Suprapubic skin (tissue), 4 donors: Measurements from ENCODE around the gene PITPNM3. TPM values are rescaled to one million over a fixed set of nuclear protein-coding genes. Genes with fewer than 3 reads are reported as not detected.

Experiments
- DNase-seq, 2 donors: peaks; one replicate each; pipeline ENCODE4 v3.0.0-alpha.2; 2019; ENCODE audit warnings: low spot score in 2 of 2
- H3K27ac ChIP-seq: fragments of 200-600 bp; sonication (generic); one replicate; pipeline ENCODE4 v1.5.1; 2019
- H3K27me3 ChIP-seq: fragments of 200-600 bp; sonication (generic); one replicate; pipeline ENCODE4 v1.5.1; 2019
- H3K36me3 ChIP-seq: fragments of 200-600 bp; sonication (generic); one replicate; pipeline ENCODE4 v1.5.1; 2019
- H3K4me1 ChIP-seq: fragments of 200-600 bp; sonication (generic); one replicate; pipeline ENCODE4 v1.5.1; 2019
- H3K4me3 ChIP-seq: fragments of 200-600 bp; sonication (generic); one replicate; pipeline ENCODE4 v1.5.1; 2019; ENCODE audit warnings: mild to moderate bottlenecking
- H3K9me3 ChIP-seq: fragments of 200-600 bp; sonication (generic); one replicate; pipeline ENCODE4 v1.5.1; 2019
- EP300 ChIP-seq: sonication (generic); formaldehyde crosslinking; IDR thresholded peaks from one replicate; pipeline ENCODE4 v1.6.1; 2017; ENCODE audit warnings: antibody characterized with exemption
- POLR2A ChIP-seq, 2 donors: fragments of 450-650 bp; IDR thresholded peaks; one replicate each; pipeline ENCODE4 v1.6.1; 2017; ENCODE audit warnings: antibody characterized with exemption in 2 of 2, mild to moderate bottlenecking in 2 of 2, moderate library complexity in 2 of 2
- POLR2AphosphoS5 ChIP-seq, 3 donors: sonication (generic); formaldehyde crosslinking; IDR thresholded peaks; one replicate each; pipeline ENCODE4 v1.6.1; 2017; ENCODE audit warnings: antibody characterized with exemption in 3 of 3
- WGBS: methylation state at CpG from one replicate; pipeline ENCODE4 v1.1.5; 2018; 5-methylcytosine and 5-hydroxymethylcytosine counted together
- total RNA-seq, 4 donors: library from RNA; depleted of rRNA; stranded (reverse); fragments of >200 nt; gene quantifications; one replicate each; pipeline ENCODE4 v1.1.0, GENCODE V29; 2016
- TF ChIP-seq, protein P1 (sequence below), 2 donors: fragments of 200-600 bp in 1 of 2; fragments of 450-650 bp in 1 of 2; sonication (generic) in 1 of 2; IDR thresholded peaks; one replicate each; pipeline ENCODE4 v1.5.1; 2016 to 2019; ENCODE audit warnings: antibody characterized with exemption in 2 of 2, mild to moderate bottlenecking in 1 of 2, moderate library complexity in 1 of 2

PITPNM3 gene
- total RNA-seq, 4 donors from 2014 or later, result 16.4 to 31.1 (median 19.2) TPM

DNA sequence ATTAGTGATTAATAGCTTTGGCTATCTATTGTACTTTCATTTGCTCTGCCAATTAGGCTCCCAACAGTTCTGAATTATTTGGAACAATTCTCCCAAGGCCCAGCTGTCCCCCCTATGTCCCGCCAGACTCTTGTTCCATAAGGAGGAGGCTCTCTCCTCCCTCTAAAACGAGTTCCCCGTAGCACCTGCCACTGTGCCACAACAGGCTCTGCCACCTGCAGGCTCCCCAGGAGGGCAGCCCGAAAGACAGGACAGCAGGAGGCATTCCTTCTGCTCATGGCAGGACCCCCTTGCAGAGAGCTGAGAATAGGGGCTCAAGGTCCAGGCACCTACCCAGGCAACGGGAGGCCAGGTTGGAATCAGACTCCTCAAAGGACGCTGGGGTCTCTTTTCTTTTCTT is 9.0 kb downstream of the PITPNM3 start:
- Histone ChIP-seq H3K27ac (no peak overlapping the region), H3K36me3 (no peaks in the 10 kb centered on the region), H3K4me1 (peaks cover 52% of the 10 kb centered on the region), H3K27me3 (no peaks in the 10 kb centered on the region), H3K9me3 (no peaks in the 10 kb centered on the region), H3K4me3 (no peak overlapping the region)
- WGBS, result 78% methylated on average over 6 of the region's 6 CpGs
- no peak for DNase-seq
- TF ChIP-seq POLR2AphosphoS5 (IDR thresholded peaks at IDR 0.05), result no peak
- TF ChIP-seq, protein P1, sequence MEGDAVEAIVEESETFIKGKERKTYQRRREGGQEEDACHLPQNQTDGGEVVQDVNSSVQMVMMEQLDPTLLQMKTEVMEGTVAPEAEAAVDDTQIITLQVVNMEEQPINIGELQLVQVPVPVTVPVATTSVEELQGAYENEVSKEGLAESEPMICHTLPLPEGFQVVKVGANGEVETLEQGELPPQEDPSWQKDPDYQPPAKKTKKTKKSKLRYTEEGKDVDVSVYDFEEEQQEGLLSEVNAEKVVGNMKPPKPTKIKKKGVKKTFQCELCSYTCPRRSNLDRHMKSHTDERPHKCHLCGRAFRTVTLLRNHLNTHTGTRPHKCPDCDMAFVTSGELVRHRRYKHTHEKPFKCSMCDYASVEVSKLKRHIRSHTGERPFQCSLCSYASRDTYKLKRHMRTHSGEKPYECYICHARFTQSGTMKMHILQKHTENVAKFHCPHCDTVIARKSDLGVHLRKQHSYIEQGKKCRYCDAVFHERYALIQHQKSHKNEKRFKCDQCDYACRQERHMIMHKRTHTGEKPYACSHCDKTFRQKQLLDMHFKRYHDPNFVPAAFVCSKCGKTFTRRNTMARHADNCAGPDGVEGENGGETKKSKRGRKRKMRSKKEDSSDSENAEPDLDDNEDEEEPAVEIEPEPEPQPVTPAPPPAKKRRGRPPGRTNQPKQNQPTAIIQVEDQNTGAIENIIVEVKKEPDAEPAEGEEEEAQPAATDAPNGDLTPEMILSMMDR (IDR thresholded peaks at IDR 0.05), result no peak
- TF ChIP-seq EP300, result no peak
- TF ChIP-seq POLR2A (IDR thresholded peaks at IDR 0.05), result no peak

DNA sequence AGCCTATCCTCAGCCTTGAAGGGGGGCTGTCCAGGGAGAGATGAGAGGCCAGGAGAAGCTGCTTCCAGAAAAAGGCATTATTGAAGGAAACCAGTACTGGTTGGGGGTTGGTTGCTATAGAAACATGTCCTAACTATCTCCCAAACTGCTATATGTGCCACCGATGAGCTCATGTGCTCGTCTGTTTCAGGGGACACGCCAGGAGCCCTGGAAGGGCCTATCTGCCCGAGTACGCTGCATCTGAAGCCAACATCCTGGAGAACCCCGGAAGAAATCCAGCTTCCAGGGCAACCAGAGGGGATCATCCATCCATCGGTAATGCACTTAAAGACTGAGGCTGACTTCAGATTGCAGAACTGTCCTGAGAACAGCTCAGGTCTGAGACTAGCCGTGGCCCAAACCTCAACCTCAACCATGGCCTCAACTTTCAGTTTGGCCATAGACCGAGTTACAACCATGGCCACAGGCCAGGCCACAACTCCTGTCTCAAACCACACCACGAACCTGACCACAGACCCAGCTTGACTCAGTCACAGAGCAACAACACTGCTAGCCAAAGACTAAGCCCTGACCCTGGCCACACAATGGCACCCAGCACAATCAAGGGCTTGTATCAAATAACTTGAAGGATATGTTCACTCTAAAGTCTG is 10.2 kb downstream of the PITPNM3 start:
- WGBS, result 76% methylated on average over 10 of the region's 10 CpGs
- no peaks in the 10 kb centered on the region for H3K27me3 ChIP-seq
- H3K9me3 ChIP-seq, result no peaks in the 10 kb centered on the region
- DNase-seq, result no peak
- no peak overlapping the region for H3K27ac ChIP-seq
- TF ChIP-seq, protein P1 (IDR thresholded peaks at IDR 0.05), result no peak
- TF ChIP-seq POLR2AphosphoS5 (IDR thresholded peaks at IDR 0.05) (no peak), POLR2A (IDR thresholded peaks at IDR 0.05) (no peak), EP300 (no peak)
- no peaks in the 10 kb centered on the region for H3K36me3 ChIP-seq
- no peak overlapping the region for H3K4me3 ChIP-seq
- H3K4me1 ChIP-seq, result peaks cover 45% of the 10 kb centered on the region

DNA sequence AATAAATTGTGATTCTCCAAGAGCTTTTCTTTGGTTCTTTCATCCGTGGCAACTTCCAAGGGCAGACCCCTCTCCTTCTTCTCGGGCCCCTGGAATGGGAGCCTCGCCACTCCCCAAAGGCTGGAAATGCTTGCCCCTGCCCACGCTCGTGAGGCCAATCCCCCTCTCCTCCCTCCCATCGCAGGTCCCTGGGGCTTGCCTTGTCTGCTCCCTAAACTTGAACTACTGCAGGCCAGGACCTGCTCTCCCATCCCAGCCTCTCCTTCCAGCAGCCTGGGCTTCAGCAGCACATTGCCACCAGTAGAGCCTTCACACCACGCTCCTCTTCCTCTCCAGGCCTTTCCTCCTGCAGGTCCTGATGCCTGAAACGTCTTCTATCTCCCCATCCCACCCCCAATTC is 11.1 kb downstream of the PITPNM3 start:
- H3K9me3 ChIP-seq, result no peaks in the 10 kb centered on the region
- no peak overlapping the region for H3K4me3 ChIP-seq
- 52% methylated on average over 8 of the region's 8 CpGs for WGBS
- no peaks in the 10 kb centered on the region for H3K36me3 ChIP-seq
- no peak for DNase-seq
- H3K27me3 ChIP-seq, result no peaks in the 10 kb centered on the region
- H3K27ac ChIP-seq, result no peak overlapping the region
- peaks cover 39% of the 10 kb centered on the region for H3K4me1 ChIP-seq
- TF ChIP-seq POLR2AphosphoS5 (IDR thresholded peaks at IDR 0.05) (no peak), EP300 (no peak)

DNA sequence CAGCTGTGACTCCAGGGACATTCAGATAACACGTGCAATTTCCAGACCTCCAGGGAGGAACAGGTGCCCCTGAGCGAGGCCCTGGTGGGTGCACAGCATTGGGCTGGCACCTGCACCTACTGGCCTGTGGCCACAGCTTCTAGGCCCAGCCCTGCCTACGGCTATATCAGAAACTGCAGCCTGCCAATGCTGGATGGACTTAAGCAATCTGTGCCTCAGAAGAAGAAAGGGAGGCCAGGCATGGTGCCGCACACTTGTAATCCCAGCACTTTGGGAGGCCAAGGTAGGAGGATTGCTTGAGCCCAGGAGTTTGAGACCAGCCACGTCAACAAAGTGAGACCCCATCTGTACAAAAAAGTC is 12.4 kb downstream of the PITPNM3 start:
- Histone ChIP-seq H3K4me1 (peaks cover 26% of the 10 kb centered on the region), H3K36me3 (peaks cover 4% of the 10 kb centered on the region), H3K27ac (no peak overlapping the region), H3K27me3 (no peaks in the 10 kb centered on the region), H3K4me3 (no peak overlapping the region), H3K9me3 (no peaks in the 10 kb centered on the region)
- TF ChIP-seq, protein P1 (IDR thresholded peaks at IDR 0.05), result no peak
- TF ChIP-seq POLR2AphosphoS5 (IDR thresholded peaks at IDR 0.05) (no peak), POLR2A (IDR thresholded peaks at IDR 0.05) (no peak), EP300 (no peak)
- 86% methylated on average over 5 of the region's 5 CpGs for WGBS
- DNase-seq, result no peak

DNA sequence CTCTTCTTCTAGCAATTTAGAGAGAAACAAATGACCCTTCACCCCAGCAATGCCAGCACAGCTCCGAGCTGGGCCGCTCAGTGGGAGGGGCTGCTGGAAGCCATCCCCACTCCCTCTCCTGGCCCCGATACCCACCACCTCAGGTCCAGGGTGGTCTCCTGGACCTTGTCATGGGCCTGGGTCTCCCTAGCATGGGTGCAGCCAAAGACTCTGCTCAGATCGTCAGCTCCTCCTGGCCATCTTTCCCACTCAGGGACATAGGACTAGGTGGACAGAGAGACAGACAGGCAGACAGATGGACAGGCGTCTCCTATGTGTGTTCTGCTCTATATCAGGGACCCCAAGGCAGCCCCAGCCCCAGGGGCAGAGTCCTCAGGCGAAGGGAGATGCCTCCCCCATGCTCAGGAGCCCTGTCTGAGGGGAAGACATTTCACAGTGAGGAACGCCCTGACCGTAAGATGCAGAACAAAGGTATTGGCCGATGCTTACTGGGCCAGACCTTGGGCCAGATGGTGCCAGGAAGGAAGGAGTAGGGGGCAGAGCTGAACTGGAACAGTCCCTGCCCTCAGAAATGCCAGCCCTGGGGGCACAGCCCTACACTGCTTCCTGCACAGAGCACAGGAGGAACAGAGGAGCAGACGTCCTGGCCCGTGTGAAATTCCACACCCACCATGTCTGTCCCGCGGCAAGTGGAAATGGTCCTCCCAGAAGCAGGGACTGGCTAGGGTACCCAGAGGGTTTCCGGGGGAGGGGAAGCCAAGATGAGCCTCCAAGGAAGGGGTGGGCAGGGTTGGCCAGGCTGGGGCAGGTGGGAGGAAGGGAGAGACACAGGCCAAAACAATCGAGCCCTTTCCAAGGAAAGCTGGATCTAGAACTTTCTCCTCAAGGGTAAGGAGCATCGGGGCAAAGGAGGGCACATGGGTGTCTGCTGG is 13.0 kb downstream of the PITPNM3 start:
- H3K27ac ChIP-seq, result no peak overlapping the region
- H3K4me1 ChIP-seq, result peaks cover 20% of the 10 kb centered on the region
- no peak overlapping the region for H3K4me3 ChIP-seq
- no peak for DNase-seq
- no peaks in the 10 kb centered on the region for H3K27me3 ChIP-seq
- H3K36me3 ChIP-seq, result peaks cover 4% of the 10 kb centered on the region
- WGBS, result 71% methylated on average over 12 of the region's 16 CpGs
- no peaks in the 10 kb centered on the region for H3K9me3 ChIP-seq
- TF ChIP-seq EP300 (no peak), POLR2A (IDR thresholded peaks at IDR 0.05) (no peak), POLR2AphosphoS5 (IDR thresholded peaks at IDR 0.05) (no peak)
- TF ChIP-seq, protein P1 (IDR thresholded peaks at IDR 0.05), result no peak
